MM.1S (cell line): ENCODE data around the gene STAMBPL1.

Source experiments
- CTCF ChIP-seq: fragments of 300-600 bp; sonication (generic); IDR thresholded peaks from 2 replicates; pipeline ENCODE4 v1.5.1; 2016; ENCODE audit warnings: antibody characterized with exemption, low read length, mixed read lengths
- EZH2phosphoT487 ChIP-seq: fragments of 300-600 bp; sonication (generic); IDR thresholded peaks from 2 replicates; pipeline ENCODE4 v1.6.1; 2018; ENCODE audit warnings: antibody characterized with exemption, low read length

GRCh38 chr10:88880282-88881076 lies 434 bp downstream of the STAMBPL1 start:
- TF ChIP-seq CTCF (no peak; the same call in 1 of the 2 replicates), EZH2phosphoT487 (no peak)
